CD4-positive, alpha-beta T cell treated with Interferon alpha-2 for 1 hour (primary cell): Measurements from ENCODE around the gene ZCCHC14.
"Not testable (repeated sequence)": the region's sequence is repeated elsewhere in the genome, so short reads cannot be mapped to it uniquely, and the experiment has no call there.

Experiments
- DNase-seq, 2 donors: peaks; one replicate each; pipeline ENCODE4 v3.0.0-alpha.2; 2020 to 2022

The ZCCHC14 gene

DNA sequence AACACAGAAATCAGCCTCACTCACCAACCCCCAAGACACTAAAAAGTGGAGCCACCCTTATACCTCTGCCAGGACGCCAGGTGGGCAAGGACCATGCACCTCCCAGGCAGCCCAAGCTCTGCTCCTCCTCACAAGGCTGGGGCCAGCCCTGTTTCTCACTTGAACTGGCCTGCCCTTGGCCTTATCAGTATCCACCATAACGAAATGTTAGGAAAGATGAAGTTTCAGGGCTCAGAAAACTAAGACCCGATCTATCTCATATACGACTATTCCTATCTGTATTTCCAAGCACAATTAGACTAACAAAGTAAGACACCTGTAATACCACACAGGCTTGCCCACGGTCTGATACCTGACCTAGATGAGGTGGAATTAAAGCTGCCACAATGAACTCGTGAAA lies 116.2 kb downstream of the ZCCHC14 start:
- DNase-seq, result no peak

DNA sequence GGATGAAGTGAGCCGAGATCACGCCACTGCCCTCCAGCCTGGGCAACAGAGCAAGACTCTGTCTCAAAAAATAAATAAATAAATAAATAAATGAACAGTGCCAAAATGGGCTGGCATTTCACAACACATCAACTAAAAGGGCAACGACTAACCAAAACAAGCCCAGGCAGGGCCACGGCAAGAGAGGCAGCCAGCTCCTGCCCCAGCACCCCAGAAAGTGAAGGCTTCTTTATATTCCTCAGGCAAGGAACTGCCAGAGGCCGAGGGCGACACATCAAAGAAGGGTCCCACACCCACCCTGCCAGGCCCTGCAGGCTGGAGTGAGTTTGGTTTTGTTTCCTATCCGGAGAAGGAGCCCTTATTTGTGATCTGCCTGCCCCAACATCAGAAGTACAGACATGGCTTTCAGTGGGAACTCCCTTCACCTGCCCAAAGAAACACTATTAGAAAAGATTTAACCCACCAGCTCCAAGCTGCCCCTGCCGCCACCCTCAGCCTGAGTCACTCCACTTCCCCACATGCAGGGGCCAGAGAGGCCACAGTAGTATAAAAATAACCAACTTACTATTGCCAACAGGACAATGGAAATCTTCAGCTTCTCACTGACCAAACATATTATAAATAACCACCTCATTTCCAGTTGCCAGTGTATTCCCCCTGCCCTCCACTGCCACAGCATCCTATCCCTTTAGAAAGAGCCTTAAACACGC lies 117.2 kb downstream of the ZCCHC14 start:
- no peak for DNase-seq

DNA sequence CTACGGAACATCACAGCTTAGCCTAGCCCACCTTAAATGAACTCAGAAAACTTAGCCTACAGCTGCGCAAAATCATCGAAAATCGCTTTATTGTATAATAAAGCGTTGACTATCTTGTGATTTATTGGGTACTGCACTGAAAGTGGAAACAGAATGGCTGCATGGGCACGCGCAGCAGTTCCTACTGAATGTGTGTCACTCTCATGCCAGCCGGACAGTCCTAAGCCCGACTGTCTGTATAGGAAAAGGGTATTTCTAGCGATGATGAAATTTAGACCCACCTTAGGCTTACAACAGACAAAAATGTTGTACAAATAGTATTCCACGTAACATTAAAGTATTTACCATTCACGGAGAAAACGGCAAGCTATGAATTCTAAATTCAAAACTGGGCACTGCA lies 118.5 kb downstream of the ZCCHC14 start:
- no peak for DNase-seq

DNA sequence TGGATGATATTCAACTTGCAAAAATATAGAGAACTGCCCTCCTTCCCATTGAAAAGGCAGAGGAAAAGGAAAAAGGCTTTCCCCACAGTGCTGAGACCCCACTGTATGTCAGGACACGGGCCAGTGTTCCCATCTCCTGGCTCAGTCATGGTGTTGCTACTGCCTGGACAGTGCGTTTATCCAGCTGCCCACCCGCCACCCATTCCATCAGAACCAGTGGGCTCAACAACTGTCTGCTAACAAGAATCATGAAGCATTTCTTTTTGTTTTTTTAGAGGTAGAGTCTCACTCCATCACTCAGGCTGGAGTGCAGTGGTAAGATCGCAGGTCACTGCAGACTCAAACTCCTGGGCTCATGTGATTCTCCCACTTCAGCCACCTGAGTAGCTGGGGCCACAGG lies 120.5 kb downstream of the ZCCHC14 start:
- no peak for DNase-seq

DNA sequence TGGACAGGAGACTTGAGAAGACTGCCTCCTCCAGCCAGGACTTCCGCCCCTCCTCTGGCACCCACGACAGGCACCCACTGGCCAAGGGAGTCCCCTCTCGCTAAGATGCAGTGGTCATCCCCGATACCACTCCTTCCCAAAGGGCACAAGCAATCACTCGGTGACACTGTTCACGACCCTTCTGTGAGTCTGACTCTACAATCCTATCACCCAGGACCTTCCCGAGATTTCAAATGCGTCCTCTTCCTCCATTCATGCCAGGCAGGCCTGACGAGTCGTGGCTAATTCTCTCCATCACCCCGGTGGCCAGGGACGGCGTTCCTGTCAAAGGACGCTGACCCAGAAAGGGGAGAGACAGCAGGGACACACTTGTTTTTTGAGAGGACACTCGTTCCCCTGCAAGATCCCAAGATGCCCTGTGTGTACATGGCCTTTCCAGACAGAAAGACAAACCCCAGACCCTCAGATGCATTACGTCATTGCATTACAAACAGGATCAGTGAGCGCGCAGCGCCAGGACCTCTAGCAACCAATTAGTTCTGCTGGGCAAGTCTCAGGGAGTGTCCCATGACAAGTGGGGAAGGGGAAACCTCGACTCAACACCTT lies 121.5 kb downstream of the ZCCHC14 start:
- no peak for DNase-seq

DNA sequence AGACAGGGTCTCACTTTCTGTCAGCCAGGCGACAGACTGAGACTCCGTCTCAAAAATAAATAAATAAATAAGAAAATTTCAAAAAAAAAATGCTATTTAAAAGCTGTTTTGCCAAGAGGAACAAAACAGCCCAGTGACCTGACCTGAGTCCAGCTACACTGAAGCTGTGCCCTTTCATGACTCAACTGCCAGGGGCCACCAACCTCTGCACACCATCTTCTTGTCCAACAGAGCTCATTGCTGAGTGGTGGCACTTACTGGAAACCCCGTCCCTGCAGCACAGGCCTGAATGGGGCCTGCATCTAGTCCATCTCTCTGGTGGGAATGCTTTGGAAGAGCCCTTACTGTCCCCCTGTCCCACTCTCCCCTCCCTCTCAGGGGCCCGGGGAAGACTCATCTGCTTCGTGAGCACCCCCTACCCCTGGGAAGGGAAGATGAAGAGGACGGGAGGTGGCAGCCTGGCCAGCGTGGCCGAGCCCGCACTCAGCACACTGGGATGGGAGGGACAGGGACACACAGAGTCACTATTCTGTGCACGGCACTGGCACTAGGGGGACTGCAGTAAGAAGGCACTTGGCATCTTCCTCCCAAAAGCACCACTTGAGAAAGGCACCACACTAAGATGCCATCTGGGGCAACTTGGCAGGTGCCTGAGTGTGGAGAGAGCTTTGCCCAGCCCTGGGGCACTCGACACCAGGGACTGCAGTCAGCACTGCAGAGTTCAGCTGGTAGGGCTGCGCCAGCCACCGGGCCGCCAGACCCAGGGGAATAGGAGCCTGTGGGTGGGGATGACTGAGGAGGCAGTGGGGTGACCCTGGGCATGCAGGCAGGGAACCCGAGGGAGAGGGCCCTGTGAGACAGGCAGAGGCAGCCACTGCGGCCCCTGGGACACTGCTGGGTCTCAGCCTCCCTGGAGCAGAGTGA lies 122.8 kb downstream of the ZCCHC14 start:
- DNase-seq, result no peak

DNA sequence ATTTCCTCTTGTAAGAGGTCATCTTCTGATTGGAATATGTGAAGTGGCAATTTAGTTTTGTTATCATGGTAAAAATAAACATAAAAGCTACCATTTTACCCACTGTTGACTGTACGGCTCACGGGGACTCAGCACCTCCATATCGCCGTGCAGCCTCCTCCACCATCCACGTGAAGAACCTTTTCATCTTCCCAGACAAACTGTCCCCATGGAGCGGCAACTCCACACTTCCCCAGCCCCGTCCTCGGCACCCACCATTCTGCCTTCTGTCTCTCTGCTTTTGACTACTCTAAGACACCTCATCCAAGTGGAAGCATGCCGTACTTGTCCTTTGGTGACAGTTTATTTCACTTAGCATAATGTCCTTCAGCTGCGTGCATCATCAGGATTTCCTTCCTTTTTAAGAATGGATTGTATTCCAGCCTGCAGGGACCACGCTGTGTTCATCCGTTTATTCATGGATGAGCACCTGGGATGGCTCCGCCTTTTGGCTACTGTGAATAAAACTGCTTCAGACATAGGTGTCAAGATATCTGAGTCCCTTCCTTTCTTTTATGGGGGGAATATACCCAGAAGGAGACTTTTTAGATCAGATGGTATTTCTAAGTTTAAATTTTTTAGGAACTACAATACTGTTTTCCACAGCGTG lies 123.6 kb downstream of the ZCCHC14 start:
- DNase-seq, result no peak

DNA sequence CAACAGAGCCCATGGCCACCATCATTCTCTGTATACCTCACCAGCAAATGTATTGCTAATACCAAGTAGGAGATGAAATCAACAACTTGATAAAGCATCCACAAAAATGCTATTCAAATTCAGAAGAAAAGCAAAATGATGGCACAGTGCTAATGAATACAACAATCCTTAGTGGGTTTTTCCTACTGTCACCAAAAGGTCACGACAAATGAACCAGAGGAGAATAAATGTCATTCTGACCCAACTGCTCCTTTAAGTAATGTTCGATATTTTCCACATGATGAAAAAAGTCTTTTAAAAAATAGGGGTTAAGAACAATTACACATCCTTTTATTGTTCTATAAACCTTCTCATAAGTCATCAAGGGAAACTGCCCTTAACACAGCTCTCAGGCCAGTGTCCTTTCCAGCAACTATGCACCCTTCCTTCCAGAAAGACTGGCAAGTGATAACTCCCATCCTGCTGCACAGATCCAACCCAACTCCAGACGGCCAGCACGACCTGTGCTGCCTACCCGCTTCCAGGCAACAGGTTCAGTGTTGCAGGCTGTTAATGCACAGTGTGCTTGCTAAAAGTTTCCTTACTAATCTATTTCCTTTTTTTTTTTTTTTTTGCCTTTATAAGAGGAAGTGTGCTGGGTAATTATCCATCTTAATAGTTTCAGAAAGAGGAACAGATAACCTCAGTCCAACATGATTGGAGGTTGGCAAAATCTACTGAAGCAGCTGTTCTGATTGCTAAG lies 124.6 kb downstream of the ZCCHC14 start:
- no peak for DNase-seq

DNA sequence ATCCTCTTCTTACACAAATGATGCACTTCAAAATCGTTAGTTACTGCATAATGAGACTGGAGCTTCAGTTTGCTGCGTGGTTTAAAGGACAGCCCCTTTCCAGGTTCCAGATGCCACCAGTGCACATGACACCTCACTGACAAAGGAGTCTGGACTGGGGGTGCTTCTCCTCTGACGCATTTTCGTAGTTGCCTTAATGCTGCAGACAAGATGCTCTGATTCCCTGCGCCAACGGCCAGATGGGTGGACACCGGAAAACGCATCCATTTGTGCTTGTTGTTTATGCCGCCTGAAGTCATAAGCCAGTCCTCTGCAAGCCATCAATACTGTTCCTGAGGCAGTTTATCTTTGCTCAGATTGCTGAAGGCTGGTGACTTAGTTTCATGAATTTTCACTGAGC lies 125.3 kb downstream of the ZCCHC14 start:
- no peak for DNase-seq

DNA sequence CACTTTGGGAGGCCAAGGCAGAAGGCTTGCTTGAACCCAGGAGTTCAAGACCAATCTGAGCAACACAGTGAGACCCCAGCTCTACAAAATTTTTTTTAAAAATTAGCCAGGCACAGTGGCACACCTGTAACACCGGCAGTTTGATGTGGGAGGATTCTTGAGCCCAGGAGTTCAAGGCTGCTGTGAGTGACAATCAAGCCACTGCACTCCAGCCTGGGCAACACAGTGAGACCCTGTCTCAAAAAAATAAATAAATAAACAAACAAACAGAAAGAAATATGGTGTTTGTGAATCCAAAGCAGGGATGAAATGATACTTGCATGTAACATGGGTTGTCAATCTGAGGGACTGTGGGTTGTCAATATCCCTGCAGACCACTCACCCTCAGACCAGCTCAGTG lies 125.9 kb downstream of the ZCCHC14 start:
- no peak for DNase-seq

DNA sequence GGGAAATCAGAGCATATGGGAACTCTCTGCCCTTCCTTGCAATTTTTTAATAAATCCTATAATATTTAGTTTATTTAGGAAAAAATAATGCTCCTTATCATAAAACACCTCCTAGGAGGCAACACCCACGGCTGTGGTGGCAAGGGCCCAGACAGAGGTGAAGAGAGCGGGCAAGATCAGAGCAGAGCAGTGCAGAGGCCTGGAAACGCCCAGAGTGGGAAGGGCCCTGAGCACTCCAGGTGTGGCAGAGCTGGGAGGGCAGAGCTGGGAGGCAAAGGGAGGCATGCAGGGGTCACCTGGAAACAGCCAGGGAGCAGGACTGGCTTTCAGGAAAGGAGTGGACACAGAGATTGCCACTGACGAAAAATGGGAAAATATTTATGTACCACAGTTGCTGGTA lies 126.5 kb downstream of the ZCCHC14 start:
- DNase-seq, result no peak

DNA sequence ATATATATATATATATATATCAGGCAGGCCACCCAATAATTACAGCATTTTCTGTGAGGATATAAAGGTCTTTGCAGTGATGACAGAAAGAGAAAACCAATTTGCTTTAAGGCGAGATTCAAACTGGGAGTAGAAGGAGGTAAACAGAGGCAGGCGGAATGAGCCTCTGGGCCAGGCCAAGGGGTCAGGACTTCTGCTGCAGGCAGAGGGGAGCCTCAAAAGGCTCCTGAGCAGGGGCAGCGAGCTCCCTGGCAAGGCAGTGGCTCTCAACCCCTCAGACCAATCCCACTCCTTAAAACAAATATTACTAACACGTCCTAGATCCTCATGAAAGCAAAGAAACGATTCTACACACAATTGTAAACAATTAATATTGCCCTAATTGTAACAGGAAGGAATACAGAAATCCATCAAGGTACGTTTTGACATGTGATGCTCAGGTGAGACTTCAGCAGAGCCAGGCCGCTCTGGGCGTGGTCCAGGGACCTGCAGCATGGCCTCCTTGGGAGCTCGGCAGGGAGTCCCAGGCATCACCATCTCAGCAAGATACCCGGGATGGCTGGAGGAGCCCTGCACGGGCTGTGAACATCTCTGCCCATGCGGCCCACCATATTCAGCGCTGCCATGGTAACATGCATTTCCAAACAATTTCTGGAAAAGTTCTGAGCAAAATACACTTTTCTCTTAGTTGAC lies 127.7 kb downstream of the ZCCHC14 start:
- no peak for DNase-seq

DNA sequence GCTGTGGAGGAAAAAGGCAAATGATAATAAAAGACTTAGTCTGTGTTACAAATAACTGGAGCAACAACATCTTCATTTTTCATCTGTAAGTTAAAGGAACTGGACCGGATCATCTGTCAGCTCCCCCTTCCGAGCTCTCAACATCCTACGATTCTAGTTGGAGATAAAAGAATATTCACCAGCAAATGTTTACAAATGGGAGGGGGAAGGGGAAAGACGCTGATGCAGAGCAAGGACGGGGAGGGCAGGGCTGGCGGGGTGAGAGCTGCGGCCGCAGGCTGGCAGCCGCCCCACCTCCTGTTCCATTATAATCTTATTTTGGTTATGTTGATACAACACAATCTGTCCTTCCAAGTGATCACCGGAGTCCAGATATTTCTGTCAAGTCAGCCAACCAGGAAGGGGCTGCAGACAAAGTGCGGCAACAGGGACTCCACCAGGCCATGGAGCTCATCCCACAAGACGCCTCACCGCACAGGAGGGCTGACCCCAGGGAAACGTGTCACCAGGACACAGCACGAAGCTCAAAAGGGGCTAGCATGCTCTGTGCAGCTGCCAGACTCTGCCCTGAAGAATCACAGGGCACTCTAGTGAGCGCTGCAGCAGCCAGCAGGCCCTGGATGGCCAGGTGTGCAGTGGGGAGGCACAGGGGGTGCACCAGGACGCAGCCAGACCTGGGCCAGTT lies 128.9 kb downstream of the ZCCHC14 start:
- no peak for DNase-seq

DNA sequence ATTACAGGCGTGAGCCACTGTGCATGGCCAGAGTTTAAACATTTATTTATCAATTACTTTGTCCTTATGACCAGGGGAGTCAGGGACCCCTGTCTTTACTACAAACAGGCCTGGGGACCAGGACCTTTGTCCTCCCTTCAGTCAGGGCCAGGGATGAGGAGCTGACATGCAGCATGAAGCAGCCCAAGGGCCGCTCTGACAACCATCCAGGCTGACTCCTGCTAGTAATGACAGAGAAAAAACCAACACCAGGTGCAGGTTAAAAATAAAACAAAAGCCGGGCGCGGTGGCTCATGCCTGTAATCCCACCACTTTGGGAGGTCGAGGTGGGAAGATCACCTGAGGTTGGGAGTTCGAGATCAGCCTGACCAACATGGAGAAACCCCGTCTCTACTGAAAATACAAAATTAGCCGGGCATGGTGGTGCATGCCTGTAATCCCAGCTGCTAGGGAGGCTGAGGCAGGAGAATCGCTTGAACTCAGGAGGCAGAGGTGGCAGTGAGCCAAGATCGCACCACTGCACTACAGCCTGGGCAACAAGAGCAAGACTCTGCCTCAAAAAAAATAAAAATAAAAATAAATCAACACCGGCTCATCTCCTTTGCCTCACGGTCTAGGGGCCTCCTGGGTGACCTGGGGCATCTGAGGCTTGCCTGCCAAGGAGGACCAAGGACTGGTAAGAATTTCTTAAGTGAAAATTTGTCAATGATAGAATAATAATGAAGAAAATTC lies 129.8 kb downstream of the ZCCHC14 start:
- not testable (repeated sequence) for DNase-seq

DNA sequence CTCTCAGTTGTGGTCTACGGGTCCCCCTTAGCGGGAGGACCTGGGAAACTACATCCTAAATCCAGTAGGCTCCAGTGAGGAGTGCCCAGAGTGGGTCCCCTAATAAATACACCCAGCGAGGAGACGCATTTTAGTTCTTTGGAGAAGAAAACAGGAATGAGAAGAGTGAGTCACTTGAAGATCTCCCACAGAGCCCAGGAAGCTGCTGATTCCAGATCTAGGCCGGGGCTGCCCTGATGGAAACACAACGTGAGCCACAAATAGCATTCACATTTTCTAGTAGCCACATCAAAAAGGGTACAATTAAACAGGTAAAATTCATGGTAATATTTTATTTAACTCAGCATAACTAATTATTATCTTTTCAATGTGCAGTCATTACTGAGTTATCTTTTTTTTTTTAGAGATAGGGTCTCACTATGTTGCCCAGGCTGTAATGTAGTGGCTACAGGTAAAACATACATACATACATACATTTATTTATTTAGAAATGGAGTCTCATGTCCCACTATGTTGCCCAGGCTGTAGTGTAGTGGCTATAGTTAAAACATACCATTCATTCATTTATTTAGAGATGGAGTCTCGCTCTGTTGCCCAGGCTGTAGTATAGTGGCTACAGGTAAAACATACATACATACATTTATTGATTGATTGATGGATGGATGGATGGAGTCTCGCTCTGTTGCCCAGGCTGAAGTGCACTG lies 130.8 kb downstream of the ZCCHC14 start:
- no peak for DNase-seq

DNA sequence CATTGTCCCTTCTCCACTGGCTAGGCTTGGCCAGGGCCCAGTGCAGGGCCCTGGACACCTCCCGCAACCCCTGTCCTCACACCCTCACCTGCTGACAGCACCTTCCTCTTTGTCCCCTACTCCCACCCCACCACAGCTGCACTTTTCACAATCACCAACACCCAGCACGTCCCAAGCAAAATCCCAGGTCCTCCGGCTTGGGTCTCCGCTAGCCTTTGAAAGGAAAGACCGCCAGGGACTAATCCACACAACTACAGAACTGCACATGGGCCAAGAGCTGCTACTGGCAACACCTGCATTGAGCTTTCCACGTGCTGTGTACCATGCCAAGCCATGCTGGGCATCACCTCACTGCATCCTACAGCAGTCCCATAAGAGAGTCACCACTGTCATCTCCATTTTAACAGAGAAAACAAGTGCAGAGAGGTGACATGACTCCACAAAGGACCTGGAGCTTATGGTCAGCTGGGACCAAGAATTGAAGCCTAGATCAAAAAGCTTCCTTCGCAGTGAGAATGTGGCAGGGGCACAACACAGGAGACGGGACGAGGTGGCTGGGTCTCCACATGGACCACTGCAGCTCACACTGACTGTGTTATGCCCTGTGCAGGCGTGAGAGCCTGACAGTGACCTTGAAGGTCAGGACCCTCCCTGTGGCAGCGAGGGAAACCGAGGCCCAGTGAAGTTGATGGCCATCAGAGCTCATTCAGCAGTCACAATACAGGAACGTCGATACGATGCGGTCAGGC lies 131.8 kb downstream of the ZCCHC14 start:
- DNase-seq, result no peak

DNA sequence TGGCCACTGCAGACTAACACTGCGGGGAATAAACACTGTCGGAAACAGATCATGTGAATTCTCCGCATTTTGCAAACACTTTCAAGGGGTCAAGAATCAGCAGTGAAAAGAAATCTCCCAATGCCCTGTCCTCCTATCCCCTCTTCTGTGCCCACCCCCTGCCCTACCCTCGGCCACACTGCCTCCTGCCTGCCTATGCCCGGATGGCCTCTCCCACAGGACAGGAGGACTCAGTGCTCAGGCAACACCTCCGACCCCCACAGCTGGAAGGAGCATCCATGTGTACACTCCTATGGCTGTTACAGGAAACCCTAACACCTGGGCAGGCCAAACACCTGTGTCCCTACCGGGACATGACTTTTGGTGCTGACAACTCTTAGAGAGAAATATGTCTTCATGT lies 133.7 kb downstream of the ZCCHC14 start:
- no peak for DNase-seq

DNA sequence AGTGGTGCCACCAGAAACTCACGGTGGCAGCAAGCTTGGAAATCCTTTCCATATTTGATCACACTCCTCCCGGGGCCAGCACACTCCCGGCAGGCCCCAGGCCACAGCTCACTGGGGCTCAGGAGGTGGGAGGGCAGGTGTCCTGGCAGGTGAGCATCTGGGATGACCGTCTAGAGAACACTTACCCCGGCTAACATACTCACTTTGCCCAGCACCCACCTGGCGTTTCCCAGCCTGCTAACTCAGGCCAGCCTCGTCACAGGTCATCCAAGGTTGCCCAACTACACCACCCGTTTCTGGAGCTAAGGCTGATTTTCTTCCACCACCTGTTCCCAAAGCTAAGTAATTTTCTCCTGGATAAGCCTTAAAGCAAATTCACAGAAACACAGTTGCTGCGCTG lies 134.1 kb downstream of the ZCCHC14 start:
- DNase-seq, result no peak

DNA sequence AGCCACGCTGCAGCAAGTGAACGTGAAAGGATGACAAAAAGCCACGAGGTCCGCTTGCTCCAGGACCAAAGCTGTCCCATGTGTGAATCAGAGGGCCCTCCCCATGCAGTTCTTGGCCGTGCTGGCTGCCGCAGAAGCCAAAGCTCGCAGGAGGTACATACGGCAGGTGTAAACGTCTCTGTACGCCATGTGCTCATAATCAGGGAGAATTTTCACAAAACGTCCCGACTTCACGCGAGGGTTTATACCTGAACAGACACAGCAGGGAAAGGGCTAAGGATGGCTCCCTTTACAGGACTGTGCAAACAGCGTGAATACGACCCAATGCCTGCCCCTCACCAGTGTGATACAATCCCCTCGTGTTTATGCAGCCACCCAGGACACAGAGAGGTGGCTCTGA lies 134.6 kb downstream of the ZCCHC14 start:
- no peak for DNase-seq
